ENCODE measurements around the gene TBXAS1. TPM values are rescaled to one million over a fixed set of nuclear protein-coding genes. Genes with fewer than 3 reads are reported as not detected.

The TBXAS1 gene
- total RNA-seq, 1 donor from 2014 or later = 20.0 TPM

- no peak for TF ChIP-seq CTCF (conservative IDR thresholded peaks at IDR 0.05; ENCODE audit: low read depth, low read length)
- DNase-seq (ENCODE audit: low read depth) = no peak
- H3K4me3 ChIP-seq (ENCODE audit: low read depth, low read length) = no peak overlapping the region
Observed at GRCh38 chr7:140017543-140017942, 188.5 kb downstream of the TBXAS1 start.

DNA sequence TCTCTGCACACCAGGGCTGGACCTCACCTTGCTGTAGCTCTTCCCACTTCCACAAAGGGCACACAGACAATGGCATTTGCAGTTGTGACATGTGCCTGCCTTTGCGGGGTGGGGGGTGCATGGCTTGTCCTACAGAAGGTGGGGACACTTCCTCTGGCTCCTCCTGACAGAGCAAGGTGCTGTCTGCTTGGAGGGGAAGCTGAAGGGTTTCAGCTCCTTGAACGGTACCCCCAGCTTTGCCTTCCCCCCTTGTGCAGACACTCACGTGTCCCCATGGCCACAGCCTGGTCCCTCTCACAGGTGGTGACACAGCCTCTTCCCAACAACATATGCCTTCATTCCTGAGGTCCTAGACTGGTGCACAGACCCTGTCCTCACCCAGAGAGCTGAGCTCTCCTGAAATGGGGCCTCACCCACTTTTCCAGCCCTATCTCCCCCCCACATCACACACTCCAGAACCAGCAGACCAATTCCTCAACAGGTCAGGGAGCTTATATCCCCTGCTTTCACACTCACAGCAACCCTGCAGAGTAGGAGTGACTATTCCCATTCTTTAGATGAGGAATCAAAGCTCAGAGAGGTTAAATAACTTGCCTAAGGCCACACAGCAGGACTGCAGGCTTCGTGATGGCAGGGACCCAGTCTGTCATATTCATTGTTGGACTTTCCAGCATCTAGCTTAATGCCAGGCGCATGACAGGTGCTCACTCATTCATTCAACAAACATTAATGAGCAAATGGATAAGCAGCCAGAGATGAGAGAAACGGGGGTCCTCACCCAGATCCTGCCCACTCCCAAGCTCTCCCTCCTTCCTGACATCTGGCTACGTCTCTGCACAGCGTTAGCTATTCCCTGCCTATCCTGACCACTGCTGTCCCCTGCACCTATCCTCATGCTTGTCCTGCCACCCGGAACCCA is 189.3 kb downstream of the TBXAS1 start:
- no peak overlapping the region for H3K4me3 ChIP-seq (ENCODE audit: low read depth, low read length)
- no peak for DNase-seq (ENCODE audit: low read depth)
- no peak for TF ChIP-seq CTCF (conservative IDR thresholded peaks at IDR 0.05; ENCODE audit: low read depth, low read length)

DNA sequence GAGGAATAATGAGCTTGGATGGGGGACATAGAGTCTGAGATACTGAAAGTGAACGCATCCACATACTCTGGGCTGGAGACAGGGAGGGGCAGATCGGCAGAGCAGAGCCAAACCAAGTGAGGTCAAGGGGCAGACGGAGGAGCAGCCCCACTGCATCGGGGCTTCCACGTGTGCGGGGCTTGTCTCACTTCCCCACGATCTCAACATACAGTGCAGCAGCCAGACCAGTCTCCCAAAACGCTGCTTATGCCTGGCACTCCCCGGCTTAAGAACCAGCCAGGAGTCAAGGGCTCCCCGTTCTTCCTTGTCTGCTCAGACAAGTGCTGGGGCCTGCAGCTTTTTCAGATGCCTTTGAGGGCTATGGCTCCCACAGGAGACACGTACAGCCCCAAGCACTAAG is 190.1 kb downstream of the TBXAS1 start:
- no peak overlapping the region for H3K4me3 ChIP-seq (ENCODE audit: low read depth, low read length)
- DNase-seq (ENCODE audit: low read depth) = no peak
- TF ChIP-seq CTCF (conservative IDR thresholded peaks at IDR 0.05; ENCODE audit: low read depth, low read length) = no peak

GRCh38 chr7:140019606-140020005 is 190.5 kb downstream of the TBXAS1 start:
- no peak overlapping the region for H3K4me3 ChIP-seq (ENCODE audit: low read depth, low read length)
- DNase-seq (ENCODE audit: low read depth) = no peak
- no peak for TF ChIP-seq CTCF (conservative IDR thresholded peaks at IDR 0.05; ENCODE audit: low read depth, low read length)

- no peak overlapping the region for H3K4me3 ChIP-seq (ENCODE audit: low read depth, low read length)
- TF ChIP-seq CTCF (conservative IDR thresholded peaks at IDR 0.05; ENCODE audit: low read depth, low read length) = no peak
- DNase-seq (ENCODE audit: low read depth) = no peak
Observed at GRCh38 chr7:140021603-140022002, 192.5 kb downstream of the TBXAS1 start.

DNA sequence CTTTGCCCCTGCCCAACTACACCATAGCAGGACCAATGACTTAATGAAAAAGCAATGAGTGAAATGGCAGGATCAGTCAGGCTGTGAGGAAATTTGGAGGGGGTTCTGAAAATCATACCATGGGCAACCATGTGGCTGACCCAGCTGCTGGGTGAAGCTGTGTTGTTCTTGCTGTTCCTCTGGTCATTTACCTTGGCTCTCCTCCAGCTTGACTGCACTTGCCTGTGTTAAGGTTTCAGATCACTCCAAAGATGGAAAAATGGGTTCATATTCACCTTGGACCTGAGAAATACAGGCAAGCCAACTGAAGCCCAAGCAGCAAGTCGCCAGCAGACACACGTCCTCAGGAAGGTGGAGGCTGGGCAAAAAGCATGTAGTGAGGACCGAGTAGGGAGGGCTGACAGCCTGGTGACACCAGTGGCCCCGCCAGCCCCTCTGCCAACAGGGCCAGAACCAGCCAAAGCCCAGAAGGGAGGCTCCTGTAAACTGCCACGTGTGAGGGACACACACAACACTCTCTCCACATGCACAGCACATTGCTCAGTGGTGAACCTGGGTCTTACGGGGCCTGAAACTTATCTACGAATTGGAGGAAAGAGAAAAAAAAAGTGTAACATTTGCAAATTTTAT is 193.6 kb downstream of the TBXAS1 start:
- TF ChIP-seq CTCF (conservative IDR thresholded peaks at IDR 0.05; ENCODE audit: low read depth, low read length) = no peak
- DNase-seq (ENCODE audit: low read depth) = no peak
- H3K4me3 ChIP-seq (ENCODE audit: low read depth, low read length) = no peak overlapping the region
